H7 (cell line): ENCODE measurements around the gene PSMB7. TPM values are rescaled to one million over a fixed set of nuclear protein-coding genes. Genes with fewer than 3 reads are reported as not detected.
A peak's percentile ranks its signal among the peaks of the same experiment; 100 is the strongest.

Experiments
- DNase-seq: peaks from one replicate; pipeline ENCODE4 v3.0.0; 2012
- H3K27me3 ChIP-seq: 2 replicates; pipeline ENCODE4 v1.6.0; 2011; ENCODE audit warnings: mild to moderate bottlenecking, low read length; ENCODE audit not compliant: control insufficient read depth, insufficient read depth
- H3K36me3 ChIP-seq: replicated peaks from 2 replicates; pipeline ENCODE4 v1.5.1; 2011; ENCODE audit warnings: low read length; ENCODE audit not compliant: control insufficient read depth, insufficient read depth
- H3K4me3 ChIP-seq: 2 replicates; pipeline ENCODE4 v1.5.1; 2011; ENCODE audit warnings: low read depth, mild to moderate bottlenecking, control low read depth, low read length, moderate library complexity; ENCODE audit not compliant: insufficient read depth
- total RNA-seq: library from RNA; depleted of rRNA; stranded (reverse); fragments of >200 nt; shearing (Covaris generic); gene quantifications from 2 replicates; pipeline ENCODE4 v1.2.3, GENCODE V29; 2014

Gene PSMB7
- total RNA-seq, 1 experiment from 2014 or later = 231 TPM

DNA sequence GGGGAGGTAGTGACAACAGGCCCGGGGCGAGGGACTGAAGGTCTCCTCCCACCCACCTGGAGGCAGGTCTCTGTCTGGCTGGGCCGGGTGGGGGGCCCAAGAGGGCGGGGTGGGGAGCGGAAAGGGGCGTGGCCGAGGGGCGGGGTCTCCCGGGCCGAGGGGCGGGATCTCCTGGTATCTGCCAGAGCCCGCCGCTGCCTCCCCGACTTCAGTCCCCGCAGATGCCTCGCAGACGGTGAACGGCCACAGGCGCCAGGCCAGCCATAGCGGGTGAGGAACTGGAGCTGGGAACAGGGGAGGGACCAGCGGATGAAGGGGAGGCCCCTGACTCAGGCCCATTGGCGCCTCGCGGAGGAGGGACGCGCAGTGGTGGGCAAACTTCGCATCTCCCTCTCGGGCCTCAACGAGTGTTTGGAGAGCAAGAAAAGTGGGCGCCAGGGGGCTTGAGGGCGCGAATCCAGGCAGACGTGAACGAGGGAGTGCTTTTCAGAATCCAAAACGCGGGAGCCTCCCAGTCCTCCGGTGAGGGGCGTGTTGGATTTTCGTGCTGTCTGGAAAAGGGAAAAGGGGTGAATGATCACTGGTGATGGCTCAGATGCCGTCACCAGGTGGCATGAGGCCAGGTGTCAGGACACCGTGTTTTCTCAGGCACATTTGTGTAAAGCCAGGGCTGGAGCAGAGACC, 35.1 kb upstream of the PSMB7 start, which contains the start of gene ADGRD2:
ADGRD2 (plus strand) TSS at position 211 of the 684 bp plus-strand sequence. CDS start 1,216 bp downstream, outside the sequence.
- H3K4me3 ChIP-seq = peak within 1 kb of the TSS; percentile 41
- no peaks in the 10 kb centered on the region for H3K36me3 ChIP-seq
- DNase-seq = peak; percentile 98
- H3K27me3 ChIP-seq = peaks cover 34% of the 10 kb centered on the region

- Histone ChIP-seq H3K27me3 (peaks cover 34% of the 10 kb centered on the region), H3K36me3 (no peaks in the 10 kb centered on the region), H3K4me3 (no peak overlapping the region)
- DNase-seq = no peak
These were observed 34.3 kb upstream of the PSMB7 start for GRCh38 chr9:124449381-124450151.

- Histone ChIP-seq H3K36me3 (no peaks in the 10 kb centered on the region), H3K27me3 (peaks cover 27% of the 10 kb centered on the region), H3K4me3 (no peak overlapping the region)
- no peak for DNase-seq
These were observed 32.8 kb upstream of the PSMB7 start for GRCh38 chr9:124448019-124448418.

- H3K36me3 ChIP-seq = no peaks in the 10 kb centered on the region
- peaks cover 19% of the 10 kb centered on the region for H3K27me3 ChIP-seq
- no peak for DNase-seq
- no peak overlapping the region for H3K4me3 ChIP-seq
These were observed 32.0 kb upstream of the PSMB7 start for GRCh38 chr9:124447297-124447661.

- Histone ChIP-seq H3K36me3 (no peaks in the 10 kb centered on the region), H3K4me3 (no peak overlapping the region), H3K27me3 (no peaks in the 10 kb centered on the region)
- DNase-seq = no peak
These were observed 28.9 kb upstream of the PSMB7 start for GRCh38 chr9:124444166-124444565.

GRCh38 chr9:124443625-124444024, 28.4 kb upstream of the PSMB7 start:
- no peak for DNase-seq
- Histone ChIP-seq H3K27me3 (no peaks in the 10 kb centered on the region), H3K4me3 (no peak overlapping the region), H3K36me3 (no peaks in the 10 kb centered on the region)

DNA sequence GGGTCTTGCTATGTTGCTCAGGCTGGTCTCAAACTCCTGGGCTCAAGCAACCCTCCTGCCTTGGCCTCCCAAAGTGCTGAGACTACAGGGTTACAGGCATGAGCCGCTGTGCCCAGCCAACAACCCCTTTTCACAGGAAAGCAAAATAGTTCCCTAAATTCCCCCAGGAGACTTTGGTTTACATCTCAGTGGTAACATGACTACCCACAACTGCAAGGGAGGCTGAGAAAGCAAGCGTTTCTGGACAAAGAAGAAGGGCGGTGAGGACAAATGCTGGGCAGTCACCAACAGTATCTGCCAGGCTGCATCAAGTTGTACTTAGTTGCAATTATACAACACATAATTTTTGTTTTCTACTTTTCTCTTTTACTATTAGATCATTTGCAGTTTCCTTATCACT, 27.6 kb upstream of the PSMB7 start:
- Histone ChIP-seq H3K36me3 (no peaks in the 10 kb centered on the region), H3K27me3 (no peaks in the 10 kb centered on the region), H3K4me3 (no peak overlapping the region)
- no peak for DNase-seq

DNA sequence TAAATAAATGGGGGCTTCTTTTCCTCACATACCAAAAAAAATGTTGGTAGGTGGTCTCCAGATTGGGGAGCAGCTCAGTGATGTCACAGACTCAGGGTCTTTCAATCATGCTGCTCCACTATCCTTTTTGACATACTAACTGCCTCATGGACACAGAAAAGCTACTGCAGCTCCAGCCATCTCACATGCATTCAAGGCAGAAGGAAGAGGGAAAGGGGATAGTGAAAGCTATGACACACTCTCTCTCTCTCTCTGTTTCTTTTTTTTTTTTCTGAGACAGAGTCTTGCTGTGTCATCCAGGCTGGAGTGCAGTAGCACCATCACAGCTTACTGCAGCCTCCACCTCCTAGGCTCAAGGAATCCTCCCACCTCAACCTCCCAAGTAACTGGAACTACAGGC, 27.1 kb upstream of the PSMB7 start:
- Histone ChIP-seq H3K36me3 (no peaks in the 10 kb centered on the region), H3K4me3 (no peak overlapping the region), H3K27me3 (no peaks in the 10 kb centered on the region)
- DNase-seq = no peak

- no peak overlapping the region for H3K4me3 ChIP-seq
- no peaks in the 10 kb centered on the region for H3K27me3 ChIP-seq
- no peak for DNase-seq
- no peaks in the 10 kb centered on the region for H3K36me3 ChIP-seq
These were observed 26.0 kb upstream of the PSMB7 start for GRCh38 chr9:124441291-124441690.

GRCh38 chr9:124440786-124441185, 25.5 kb upstream of the PSMB7 start:
- no peaks in the 10 kb centered on the region for H3K27me3 ChIP-seq
- H3K36me3 ChIP-seq = no peaks in the 10 kb centered on the region
- DNase-seq = no peak
- no peak overlapping the region for H3K4me3 ChIP-seq

GRCh38 chr9:124439686-124440243, 24.5 kb upstream of the PSMB7 start:
- H3K36me3 ChIP-seq = no peaks in the 10 kb centered on the region
- no peak overlapping the region for H3K4me3 ChIP-seq

DNA sequence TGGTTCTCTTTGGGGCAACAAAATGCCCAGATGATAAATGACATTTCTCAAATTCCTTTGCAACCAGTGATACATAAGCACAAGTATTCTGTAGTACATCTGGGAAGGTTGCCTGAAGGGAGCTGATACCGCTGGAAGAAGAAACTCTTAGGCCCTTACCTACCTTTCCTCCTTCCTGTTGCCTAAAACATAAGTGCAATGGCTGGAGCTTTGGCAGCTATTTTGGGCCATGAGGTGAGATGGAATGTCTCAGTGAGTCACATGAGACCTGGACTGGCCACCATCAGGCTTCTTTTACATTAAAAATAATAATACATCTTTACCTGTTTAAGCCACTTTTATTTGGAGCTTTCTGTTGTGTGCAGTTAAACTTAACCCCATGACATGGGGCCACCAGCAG, 23.8 kb upstream of the PSMB7 start:
- no peaks in the 10 kb centered on the region for H3K36me3 ChIP-seq
- DNase-seq = no peak
- H3K27me3 ChIP-seq = no peaks in the 10 kb centered on the region
- no peak overlapping the region for H3K4me3 ChIP-seq

More at GRCh38 chr9:124439686-124440243, 24.5 kb upstream of the PSMB7 start:
- DNase-seq = no peak
- H3K27me3 ChIP-seq = no peaks in the 10 kb centered on the region

DNA sequence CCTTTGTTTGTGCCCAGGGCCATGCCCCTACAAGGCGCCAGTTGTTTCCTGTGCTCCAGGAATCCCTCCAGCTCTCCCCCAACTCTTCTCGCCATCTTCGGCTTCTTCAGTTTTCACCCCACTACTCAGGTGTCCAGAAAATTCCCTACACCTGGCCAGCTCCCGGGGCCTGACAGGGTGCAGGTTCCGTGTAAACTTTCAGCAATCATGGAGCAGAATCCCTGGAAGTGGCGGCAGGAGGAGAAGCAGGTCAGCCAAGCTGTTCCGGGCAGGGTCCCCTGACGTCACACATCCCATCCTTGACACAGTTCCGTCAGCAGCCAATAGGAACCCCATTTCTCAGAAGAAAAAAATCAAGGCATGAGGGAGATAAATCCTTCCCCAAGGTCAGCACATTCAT, 22.8 kb upstream of the PSMB7 start:
- no peak for DNase-seq
- no peak overlapping the region for H3K4me3 ChIP-seq
- H3K27me3 ChIP-seq = no peaks in the 10 kb centered on the region
- H3K36me3 ChIP-seq = no peaks in the 10 kb centered on the region

- DNase-seq = no peak
- Histone ChIP-seq H3K27me3 (no peaks in the 10 kb centered on the region), H3K4me3 (no peak overlapping the region), H3K36me3 (no peaks in the 10 kb centered on the region)
These were observed 21.8 kb upstream of the PSMB7 start for GRCh38 chr9:124437086-124437485.

- no peaks in the 10 kb centered on the region for H3K27me3 ChIP-seq
- no peaks in the 10 kb centered on the region for H3K36me3 ChIP-seq
These were observed 21.1 kb upstream of the PSMB7 start for GRCh38 chr9:124436320-124436719.

More at GRCh38 chr9:124436320-124436719, 21.1 kb upstream of the PSMB7 start:
- DNase-seq = no peak
- H3K4me3 ChIP-seq = no peak overlapping the region
